ENCODE measurements around the gene KLHL26. TPM values are rescaled to one million over a fixed set of nuclear protein-coding genes. Genes with fewer than 3 reads are reported as not detected.

The KLHL26 gene
- total RNA-seq, 6 experiments from 2014 or later = 3.6 to 9.3 (median 7.4) TPM

DNA sequence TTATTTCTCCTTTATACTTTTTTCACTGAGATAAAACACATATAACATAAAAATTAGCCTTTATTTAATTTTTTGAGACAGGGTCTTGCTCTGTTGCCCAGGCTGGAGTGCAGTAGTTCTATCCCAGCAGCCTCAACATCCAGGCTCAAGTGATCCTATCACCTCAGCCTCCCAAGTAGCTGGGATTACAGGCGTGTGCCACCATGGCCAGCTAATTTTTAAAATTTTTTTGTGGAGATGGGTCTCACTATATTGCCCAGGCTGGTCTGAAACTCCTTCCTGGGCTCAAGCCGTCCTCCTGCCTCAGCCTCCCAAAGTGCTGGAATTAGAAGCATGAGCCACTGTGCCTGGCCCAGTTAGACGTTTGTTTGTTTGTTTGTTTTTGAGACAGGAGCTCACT, 75.1 kb downstream of the KLHL26 start:
- no peaks in the 10 kb centered on the region for H3K9me3 Mint-ChIP-seq
- H3K4me3 Mint-ChIP-seq = no peak overlapping the region
- TF ChIP-seq, protein P1, sequence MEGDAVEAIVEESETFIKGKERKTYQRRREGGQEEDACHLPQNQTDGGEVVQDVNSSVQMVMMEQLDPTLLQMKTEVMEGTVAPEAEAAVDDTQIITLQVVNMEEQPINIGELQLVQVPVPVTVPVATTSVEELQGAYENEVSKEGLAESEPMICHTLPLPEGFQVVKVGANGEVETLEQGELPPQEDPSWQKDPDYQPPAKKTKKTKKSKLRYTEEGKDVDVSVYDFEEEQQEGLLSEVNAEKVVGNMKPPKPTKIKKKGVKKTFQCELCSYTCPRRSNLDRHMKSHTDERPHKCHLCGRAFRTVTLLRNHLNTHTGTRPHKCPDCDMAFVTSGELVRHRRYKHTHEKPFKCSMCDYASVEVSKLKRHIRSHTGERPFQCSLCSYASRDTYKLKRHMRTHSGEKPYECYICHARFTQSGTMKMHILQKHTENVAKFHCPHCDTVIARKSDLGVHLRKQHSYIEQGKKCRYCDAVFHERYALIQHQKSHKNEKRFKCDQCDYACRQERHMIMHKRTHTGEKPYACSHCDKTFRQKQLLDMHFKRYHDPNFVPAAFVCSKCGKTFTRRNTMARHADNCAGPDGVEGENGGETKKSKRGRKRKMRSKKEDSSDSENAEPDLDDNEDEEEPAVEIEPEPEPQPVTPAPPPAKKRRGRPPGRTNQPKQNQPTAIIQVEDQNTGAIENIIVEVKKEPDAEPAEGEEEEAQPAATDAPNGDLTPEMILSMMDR (IDR thresholded peaks at IDR 0.05) = no peak
- DNase-seq = no peak
- H3K4me1 Mint-ChIP-seq (ENCODE audit: low read depth) = no peaks in the 10 kb centered on the region
- H3K27me3 Mint-ChIP-seq (ENCODE audit: insufficient read depth) = no peaks in the 10 kb centered on the region; the same call in 1 of the 2 replicates
- no peaks in the 10 kb centered on the region for H3K36me3 Mint-ChIP-seq (ENCODE audit: low read depth)
- no peak overlapping the region for H3K27ac Mint-ChIP-seq

- H3K4me3 Mint-ChIP-seq = no peak overlapping the region
- DNase-seq = no peak
- H3K27ac Mint-ChIP-seq = no peak overlapping the region
- TF ChIP-seq, protein P1 (IDR thresholded peaks at IDR 0.05) = no peak
- no peaks in the 10 kb centered on the region for H3K9me3 Mint-ChIP-seq
- H3K4me1 Mint-ChIP-seq (ENCODE audit: low read depth) = no peaks in the 10 kb centered on the region
- H3K27me3 Mint-ChIP-seq (ENCODE audit: insufficient read depth) = no peaks in the 10 kb centered on the region; the same call in 1 of the 2 replicates
- H3K36me3 Mint-ChIP-seq (ENCODE audit: low read depth) = no peaks in the 10 kb centered on the region
Observed at GRCh38 chr19:18712981-18713380, 76.2 kb downstream of the KLHL26 start.

DNA sequence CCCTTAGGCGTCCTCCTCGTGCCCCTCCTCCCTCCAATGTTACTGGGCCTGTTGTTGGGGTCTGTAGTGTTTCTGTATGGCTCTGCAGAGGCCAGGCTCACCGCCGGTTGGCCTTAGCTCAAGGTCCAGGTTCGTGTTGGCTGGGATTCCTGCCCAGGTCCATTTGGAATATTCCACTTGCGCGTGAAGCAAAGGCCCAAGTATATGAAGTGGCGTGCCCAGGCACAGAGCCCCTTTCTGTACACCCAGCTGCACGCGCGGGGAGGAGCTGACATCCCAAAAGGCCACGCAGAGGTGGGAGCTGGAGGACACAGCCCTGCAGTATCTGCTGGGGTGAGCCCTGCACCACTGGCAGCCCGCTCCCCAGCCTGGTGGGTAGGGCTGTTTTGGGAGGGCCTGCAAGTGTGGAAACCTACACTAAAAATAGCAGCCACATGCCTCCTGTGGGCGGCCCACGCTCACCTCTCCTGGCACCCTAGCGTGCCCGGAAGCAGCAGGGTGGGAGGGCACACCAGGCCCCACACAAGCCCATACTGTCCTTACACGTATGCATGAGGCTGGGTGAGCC, 76.8 kb downstream of the KLHL26 start:
- no peaks in the 10 kb centered on the region for H3K4me1 Mint-ChIP-seq (ENCODE audit: low read depth)

DNA sequence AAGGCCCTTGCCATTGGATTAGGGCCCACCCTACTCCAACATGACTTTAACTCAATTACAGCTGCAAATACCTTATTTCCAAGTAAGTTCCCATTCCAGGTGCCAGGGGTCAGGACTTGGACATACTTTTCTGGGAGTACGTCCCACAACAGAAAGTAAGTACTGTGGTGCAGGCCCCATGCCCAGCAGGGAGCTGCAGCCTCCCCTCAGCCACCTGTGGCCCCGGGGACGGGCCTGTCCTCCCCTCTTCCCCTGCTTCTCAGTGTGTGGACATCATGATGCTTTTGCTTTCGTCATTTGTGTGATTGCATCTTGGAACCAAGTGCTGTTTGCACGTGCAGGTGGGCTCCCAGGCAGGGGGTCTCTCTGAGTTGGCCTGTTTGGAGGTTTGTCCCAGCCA, 78.6 kb downstream of the KLHL26 start:
- H3K36me3 Mint-ChIP-seq (ENCODE audit: low read depth) = no peaks in the 10 kb centered on the region
- no peaks in the 10 kb centered on the region for H3K9me3 Mint-ChIP-seq
- no peak overlapping the region for H3K4me3 Mint-ChIP-seq
- no peaks in the 10 kb centered on the region for H3K4me1 Mint-ChIP-seq (ENCODE audit: low read depth)
- H3K27me3 Mint-ChIP-seq (ENCODE audit: insufficient read depth) = no peaks in the 10 kb centered on the region; the same call in 1 of the 2 replicates
- TF ChIP-seq, protein P1 (IDR thresholded peaks at IDR 0.05) = no peak
- no peak overlapping the region for H3K27ac Mint-ChIP-seq
- no peak for DNase-seq

More for the DNA sequence above, 76.8 kb downstream of the KLHL26 start:
- Mint-ChIP-seq H3K27me3 (ENCODE audit: insufficient read depth) (no peaks in the 10 kb centered on the region; the same call in 1 of the 2 replicates), H3K4me3 (no peak overlapping the region), H3K27ac (no peak overlapping the region), H3K9me3 (no peaks in the 10 kb centered on the region), H3K36me3 (ENCODE audit: low read depth) (no peaks in the 10 kb centered on the region)
- TF ChIP-seq, protein P1 (IDR thresholded peaks at IDR 0.05) = no peak
- no peak for DNase-seq

- Mint-ChIP-seq H3K9me3 (no peaks in the 10 kb centered on the region), H3K27ac (no peak overlapping the region), H3K36me3 (ENCODE audit: low read depth) (no peaks in the 10 kb centered on the region), H3K27me3 (ENCODE audit: insufficient read depth) (no peaks in the 10 kb centered on the region; the same call in 1 of the 2 replicates), H3K4me3 (no peak overlapping the region), H3K4me1 (ENCODE audit: low read depth) (no peaks in the 10 kb centered on the region)
- no peak for DNase-seq
- TF ChIP-seq, protein P1 (IDR thresholded peaks at IDR 0.05) = no peak
Observed at GRCh38 chr19:18716857-18717256, 80.0 kb downstream of the KLHL26 start.
